ENCODE measurements around the gene TNK1. TPM values are rescaled to one million over a fixed set of nuclear protein-coding genes. Genes with fewer than 3 reads are reported as not detected.
A peak's percentile ranks its signal among the peaks of the same experiment; 100 is the strongest.

The TNK1 gene
- total and polyA plus RNA-seq, 3 donors from 2014 or later: 3.7 to 6.8 (median 4.0) TPM

GRCh38 chr17:7355573-7355972 is 25.3 kb upstream of the TNK1 start:
- no peak for DNase-seq
- Histone ChIP-seq H3K27ac (no peak overlapping the region), H3K4me1 (peaks cover 14% of the 10 kb centered on the region), H3K9me3 (no peaks in the 10 kb centered on the region), H3K27me3 (no peaks in the 10 kb centered on the region), H3K4me3 (no peak overlapping the region), H3K36me3 (ENCODE audit: low read depth, missing control alignments) (no peaks in the 10 kb centered on the region)
- intact Hi-C loops (cut with DNase I; ENCODE audit: low total_unique reads): loop anchor here (10.0 kb wide), 1 partner anchor 209 kb away; the partner anchor contains the start of gene SENP3
- 77 to 84% methylated on average over 8 of the region's 8 CpGs for WGBS, 2 donors
- no peak for TF ChIP-seq POLR2A (IDR thresholded peaks at IDR 0.05)
- no peak for TF ChIP-seq CTCF (IDR thresholded peaks at IDR 0.05)

DNA sequence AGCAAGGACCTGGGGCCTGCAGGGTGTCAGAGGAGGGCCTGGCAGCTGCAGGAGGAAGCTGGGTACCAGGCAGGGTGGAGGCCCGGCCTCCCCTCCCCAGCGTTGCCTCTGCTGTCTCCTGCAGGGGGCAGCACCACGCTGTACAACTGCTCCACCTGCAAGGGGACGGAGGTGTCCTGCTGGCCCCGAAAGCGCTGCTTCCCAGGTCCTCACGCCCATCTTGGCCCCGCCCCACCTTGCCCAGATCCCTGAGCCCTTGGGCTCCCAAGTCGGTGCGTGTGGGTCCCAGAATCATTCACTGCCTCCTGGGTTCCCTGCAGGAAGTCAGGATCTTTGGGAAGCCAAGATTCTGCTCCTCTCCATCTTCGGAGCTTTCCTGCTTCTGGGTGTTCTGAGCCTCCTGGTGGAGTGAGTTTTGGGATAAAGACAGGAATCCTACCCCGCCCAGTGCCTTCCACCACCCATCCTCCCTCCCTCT is 24.8 kb upstream of the TNK1 start:
- no peak overlapping the region for H3K4me3 ChIP-seq

DNA sequence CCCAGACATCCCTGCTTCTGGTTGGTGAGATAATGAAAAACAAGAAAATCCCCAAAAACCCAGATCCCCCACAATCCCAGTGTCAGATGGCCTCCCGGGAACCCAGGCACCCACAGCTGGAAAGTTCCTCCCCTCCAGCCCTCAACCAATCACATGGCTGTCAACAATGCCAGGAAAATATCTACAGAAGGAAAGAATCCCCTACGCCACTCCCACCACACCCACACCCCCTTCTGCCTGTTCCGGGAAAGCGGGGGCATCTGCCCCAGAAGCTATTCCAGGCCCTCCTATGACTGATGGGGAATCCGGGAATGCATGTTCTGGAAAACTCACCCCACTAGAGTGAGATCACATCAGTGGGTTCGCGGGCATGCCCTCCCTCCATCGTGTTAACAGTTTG is 24.1 kb upstream of the TNK1 start:
- Histone ChIP-seq H3K4me1 (peaks cover 14% of the 10 kb centered on the region), H3K27me3 (no peaks in the 10 kb centered on the region), H3K27ac (no peak overlapping the region), H3K36me3 (ENCODE audit: low read depth, missing control alignments) (no peaks in the 10 kb centered on the region), H3K4me3 (no peak overlapping the region), H3K9me3 (no peaks in the 10 kb centered on the region)
- intact Hi-C loops (cut with DNase I; ENCODE audit: low total_unique reads): loop anchor here (10.0 kb wide), 1 partner anchor 208 kb away; the partner anchor contains the start of gene SENP3
- WGBS, 2 donors: 80 to 91% methylated on average over 7 to 8 of the region's 8 CpGs
- TF ChIP-seq POLR2A (IDR thresholded peaks at IDR 0.05) (no peak), CTCF (IDR thresholded peaks at IDR 0.05) (no peak)
- no peak for DNase-seq

More for the DNA sequence above, 24.8 kb upstream of the TNK1 start:
- H3K36me3 ChIP-seq (ENCODE audit: low read depth, missing control alignments): no peaks in the 10 kb centered on the region
- H3K4me1 ChIP-seq: peaks cover 14% of the 10 kb centered on the region
- no peak for TF ChIP-seq POLR2A (IDR thresholded peaks at IDR 0.05)
- peak; percentile 71 to 76 (median 75) for TF ChIP-seq CTCF (IDR thresholded peaks at IDR 0.05)
- intact Hi-C loops (cut with DNase I; ENCODE audit: low total_unique reads): loop anchor here (10.0 kb wide), 1 partner anchor 209 kb away; the partner anchor contains the start of gene SENP3
- no peak overlapping the region for H3K27ac ChIP-seq
- peak; percentile 77 for DNase-seq
- H3K27me3 ChIP-seq: no peaks in the 10 kb centered on the region
- H3K9me3 ChIP-seq: no peaks in the 10 kb centered on the region
- 29% methylated on average over 12 of the region's 12 CpGs; no CpG with 5 or more reads in 1 of the 2 donors for WGBS, 2 donors

GRCh38 chr17:7357381-7357780 is 23.5 kb upstream of the TNK1 start:
- no peaks in the 10 kb centered on the region for H3K36me3 ChIP-seq (ENCODE audit: low read depth, missing control alignments)
- TF ChIP-seq POLR2A (IDR thresholded peaks at IDR 0.05) (no peak), CTCF (IDR thresholded peaks at IDR 0.05) (no peak)
- no peak overlapping the region for H3K4me3 ChIP-seq
- no peaks in the 10 kb centered on the region for H3K27me3 ChIP-seq
- no peak for DNase-seq
- H3K4me1 ChIP-seq: peaks cover 13% of the 10 kb centered on the region
- H3K27ac ChIP-seq: no peak overlapping the region
- no peaks in the 10 kb centered on the region for H3K9me3 ChIP-seq
- intact Hi-C loops (cut with DNase I; ENCODE audit: low total_unique reads): loop anchor here (10.0 kb wide), 1 partner anchor 207 kb away; the partner anchor contains the start of gene SENP3
- 82 to 86% methylated on average over 2 of the region's 2 CpGs for WGBS, 2 donors

DNA sequence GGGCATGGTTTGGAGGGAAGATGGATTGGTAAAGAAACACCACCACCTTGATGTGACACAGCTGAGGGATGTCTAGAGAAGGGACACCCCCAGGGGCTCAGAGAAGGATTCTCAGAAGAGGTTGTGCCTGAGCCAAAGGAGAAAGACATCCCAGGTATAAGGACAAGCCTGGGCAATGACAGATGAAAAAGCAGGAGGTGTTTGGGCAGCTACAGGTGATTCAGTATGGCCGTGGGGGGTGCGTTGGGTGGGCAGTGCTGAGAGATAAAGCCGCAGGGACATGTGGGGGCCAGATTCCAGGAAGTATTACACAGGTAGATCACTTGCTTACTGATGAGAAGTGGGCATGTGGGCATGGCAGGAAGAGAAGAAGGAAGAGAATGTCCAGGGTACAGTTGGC is 19.0 kb upstream of the TNK1 start:
- Histone ChIP-seq H3K4me1 (no peaks in the 10 kb centered on the region), H3K27me3 (no peaks in the 10 kb centered on the region), H3K4me3 (no peak overlapping the region), H3K27ac (no peak overlapping the region), H3K36me3 (ENCODE audit: low read depth, missing control alignments) (no peaks in the 10 kb centered on the region), H3K9me3 (no peaks in the 10 kb centered on the region)
- no peak for DNase-seq
- WGBS, 2 donors: 82 to 92% methylated on average over 3 of the region's 3 CpGs
- intact Hi-C loops (cut with DNase I; ENCODE audit: low total_unique reads): no loop called here
- TF ChIP-seq POLR2A (IDR thresholded peaks at IDR 0.05) (no peak), CTCF (IDR thresholded peaks at IDR 0.05) (no peak)

Data from testis (tissue), 3 donors.